ENCODE data around the gene TMEM38B. TPM values are rescaled to one million over a fixed set of nuclear protein-coding genes. Genes with fewer than 3 reads are reported as not detected.

TMEM38B gene
- total RNA-seq, 1 experiment from 2014 or later: 25.3 TPM

Other genes starting within 250 kb of the TMEM38B start
- gene FSD1L, start 246.5 kb upstream of the TMEM38B start, total RNA-seq (2014; rRNA removed; shearing (Covaris generic)): 1.1 and 2.3 TPM in 2 replicates
- 15.6 and 20.1 TPM in 2 replicates for gene FKTN, start 136.4 kb upstream of the TMEM38B start, total RNA-seq (2014; rRNA removed; shearing (Covaris generic))
- not detected in 2 replicates for gene TAL2, start 32.1 kb upstream of the TMEM38B start, total RNA-seq (2014; rRNA removed; shearing (Covaris generic))

Measured in M059J (cell line).